DND-41 (cell line): ENCODE measurements around the gene EEFSEC.

Experiments used
- CTCF ChIP-seq: IDR thresholded peaks from 2 replicates; pipeline ENCODE4 v1.5.1; 2012; ENCODE audit warnings: borderline replicate concordance, low read length, moderate library complexity, mild to moderate bottlenecking; ENCODE audit not compliant: poor library complexity, severe bottlenecking; ENCODE audit errors: extremely low read depth
- EZH2 ChIP-seq: IDR thresholded peaks from 3 replicates; pipeline ENCODE4 v1.6.1; 2012; ENCODE audit warnings: borderline replicate concordance, low read depth, mild to moderate bottlenecking, moderate library complexity, low read length, inconsistent platforms; ENCODE audit not compliant: severe bottlenecking

- TF ChIP-seq CTCF (no peak), EZH2 (no peak)
Measured at GRCh38 chr3:128221328-128221727, 68.0 kb downstream of the EEFSEC start.
